HepG2 (cell line): ENCODE measurements around the gene SFXN2. TPM values are rescaled to one million over a fixed set of nuclear protein-coding genes. Genes with fewer than 3 reads are reported as not detected.

Source experiments
- ATAC-seq: fragments of 200-7000 bp; cut with Tn5 transposase; 3 replicates; pipeline ENCODE4 v1.9.1; 2020; ENCODE audit warnings: mild to moderate bottlenecking, moderate library complexity
- BruUV-seq: library from RNA; stranded (reverse); fragments of 400-500 nt; replicated peaks from 2 replicates; lab custom pipeline; 2021; lab: Mats Ljungman, UMichigan
- CTCF ChIA-PET: fragments of 300-600 bp; formaldehyde crosslinking; extraction: SDS; loops from one replicate; lab custom pipeline; 2021; ENCODE audit warnings: low total read pairs, inconsistent platforms, low intra/inter-chr PET ratio; lab: Yijun Ruan, JAX
- POLR2A ChIA-PET: fragments of 350-600 bp; sonication (Branson Sonifier 250); formaldehyde crosslinking; loops from one replicate; lab custom pipeline; 2020; ENCODE audit warnings: antibody characterized with exemption, inconsistent platforms; lab: Yijun Ruan, JAX
- DNase-seq: peaks from one replicate; pipeline ENCODE4 v3.0.0-alpha.2; 2015; ENCODE audit warnings: low spot score
- FAIRE-seq: peaks from 3 replicates; lab custom pipeline; 2011; peaks lifted over from hg19 to GRCh38; lab: Jason Lieb, UNC
- H2AFZ ChIP-seq: one replicate; pipeline ENCODE4 v1.6.1; 2011; ENCODE audit warnings: low read length, inconsistent platforms
- H3K27ac ChIP-seq: fragments of 300-600 bp; 3 replicates; pipeline ENCODE4 v1.8.0; 2011; ENCODE audit warnings: mixed run types, mild to moderate bottlenecking, mixed read lengths, low read length, inconsistent platforms; ENCODE audit not compliant: insufficient read depth; ENCODE audit errors: extremely low read length
- H3K27me3 ChIP-seq, 2 experiments: fragments of 200-600 bp in 1 of 2; 2 replicates in 1 of 2; 3 replicates in 1 of 2; pipeline versions ENCODE4 v1.6.0 to v1.8.0; 2011; ENCODE audit warnings: low read length in 2 of 2, mild to moderate bottlenecking in 2 of 2, moderate library complexity in 2 of 2, inconsistent platforms in 1 of 2; ENCODE audit not compliant: insufficient read depth in 2 of 2, control insufficient read depth in 1 of 2
- H3K36me3 ChIP-seq, 2 experiments: fragments of 200-600 bp in 1 of 2; replicated peaks in 1 of 2; 2 replicates in 1 of 2; 3 replicates in 1 of 2; pipeline versions ENCODE4 v1.5.1 to v1.8.0; 2011; ENCODE audit warnings: low read length in 2 of 2, inconsistent platforms in 1 of 2; ENCODE audit not compliant: insufficient read depth in 2 of 2, control insufficient read depth in 1 of 2
- H3K4me1 ChIP-seq: 2 replicates; pipeline ENCODE4 v1.5.1; 2012; ENCODE audit warnings: low read length, inconsistent platforms; ENCODE audit not compliant: insufficient read depth
- H3K4me2 ChIP-seq: 2 replicates; pipeline ENCODE4 v1.6.0; 2011; ENCODE audit warnings: low read depth, low read length, inconsistent platforms
- H3K4me3 ChIP-seq, 3 experiments: fragments of 200-600 bp in 1 of 3; sonication (generic), shearing (Covaris generic) in 1 of 3; replicated peaks in 1 of 3; 2 replicates each; pipeline ENCODE4 v1.5.1; 2011 to 2016; ENCODE audit warnings: low read length in 3 of 3, inconsistent platforms in 2 of 3, low read depth in 2 of 3, mild to moderate bottlenecking in 2 of 3, control low read depth in 1 of 3, mixed read lengths in 1 of 3; ENCODE audit not compliant: insufficient read depth in 1 of 3
- H3K79me2 ChIP-seq: one replicate; pipeline ENCODE4 v1.6.1; 2011; ENCODE audit warnings: low read length, inconsistent platforms; ENCODE audit not compliant: insufficient read depth
- H3K9ac ChIP-seq: 2 replicates; pipeline ENCODE4 v1.6.0; 2011; ENCODE audit warnings: mild to moderate bottlenecking, low read depth, low read length, inconsistent platforms; ENCODE audit not compliant: insufficient read depth
- H3K9me3 ChIP-seq: 2 replicates; pipeline ENCODE4 v1.5.1; 2012; ENCODE audit warnings: mild to moderate bottlenecking, low read length
- H4K20me1 ChIP-seq: 2 replicates; pipeline ENCODE4 v1.6.0; 2011; ENCODE audit warnings: inconsistent platforms, mild to moderate bottlenecking, low read length, moderate library complexity; ENCODE audit not compliant: insufficient read depth
- DNMT3B ChIP-seq: conservative IDR thresholded peaks from 2 replicates; pipeline ENCODE4 v1.6.1; 2016; ENCODE audit warnings: missing biosample characterization, control low read depth
- GABPB1 ChIP-seq: IDR thresholded peaks from 2 replicates; pipeline ENCODE4 v1.6.1; 2016; ENCODE audit warnings: mild to moderate bottlenecking, missing genetic modification reagents, moderate library complexity, missing compliant biosample characterization
- GFI1 ChIP-seq: sonication (generic); formaldehyde crosslinking; IDR thresholded peaks from 2 replicates; pipeline ENCODE4 v1.5.0; 2020; ENCODE audit warnings: missing genetic modification reagents, mild to moderate bottlenecking, borderline replicate concordance
- KDM5A ChIP-seq: fragments of 200-600 bp; sonication (generic); IDR thresholded peaks from 2 replicates; pipeline ENCODE4 v1.7.0; 2018; ENCODE audit warnings: antibody characterized with exemption, mild to moderate bottlenecking, low read length, borderline replicate concordance
- MEF2D ChIP-seq: sonication (generic); formaldehyde crosslinking; IDR thresholded peaks from 2 replicates; pipeline ENCODE4 v1.5.1; 2020; ENCODE audit warnings: mild to moderate bottlenecking, missing genetic modification reagents
- NFYB ChIP-seq: sonication (generic); formaldehyde crosslinking; IDR thresholded peaks from 2 replicates; pipeline ENCODE4 v1.4.0; 2020; ENCODE audit warnings: missing genetic modification reagents
- PHF21A ChIP-seq: sonication (generic); formaldehyde crosslinking; IDR thresholded peaks from 2 replicates; pipeline ENCODE4 v1.5.0; 2020; ENCODE audit warnings: mild to moderate bottlenecking, missing genetic modification reagents
- SP1 ChIP-seq, 2 experiments: fragments of 450-650 bp in 1 of 2; sonication (generic) in 1 of 2; formaldehyde crosslinking in 1 of 2; IDR thresholded peaks; 2 replicates each; pipeline versions ENCODE4 v1.4.0 to v1.6.1; 2016 to 2020; ENCODE audit warnings: missing genetic modification reagents in 1 of 2
- ZBTB34 ChIP-seq: sonication (generic); formaldehyde crosslinking; IDR thresholded peaks from 2 replicates; pipeline ENCODE4 v1.8.0; 2022; ENCODE audit warnings: mild to moderate bottlenecking, missing genetic modification reagents
- ZFY ChIP-seq: sonication (generic); formaldehyde crosslinking; IDR thresholded peaks from 2 replicates; pipeline ENCODE4 v1.4.0; 2020; ENCODE audit warnings: missing genetic modification reagents
- ZKSCAN1 ChIP-seq: fragments of 150-350 bp; IDR thresholded peaks from 2 replicates; pipeline ENCODE4 v1.6.1; 2014; ENCODE audit warnings: low read length
- ZNF281 ChIP-seq: sonication (generic); formaldehyde crosslinking; IDR thresholded peaks from 2 replicates; pipeline ENCODE4 v1.4.0; 2020; ENCODE audit warnings: missing genetic modification reagents, borderline replicate concordance
- ZNF317 ChIP-seq: sonication (generic); formaldehyde crosslinking; IDR thresholded peaks from 2 replicates; pipeline ENCODE4 v1.5.0; 2020; ENCODE audit warnings: mild to moderate bottlenecking, missing genetic modification reagents
- ZNF331 ChIP-seq: sonication (generic); formaldehyde crosslinking; IDR thresholded peaks from 2 replicates; pipeline ENCODE4 v1.4.0; 2020; ENCODE audit warnings: missing genetic modification reagents
- ZNF746 ChIP-seq: sonication (generic); formaldehyde crosslinking; IDR thresholded peaks from 2 replicates; pipeline ENCODE4 v1.8.0; 2022; ENCODE audit warnings: mild to moderate bottlenecking, missing genetic modification reagents
- ZNF772 ChIP-seq: sonication (generic); formaldehyde crosslinking; IDR thresholded peaks from 2 replicates; pipeline ENCODE4 v1.5.0; 2020; ENCODE audit warnings: mild to moderate bottlenecking, missing genetic modification reagents
- WGBS: methylation state at CpG from one replicate; pipeline ENCODE4 v1.1.6; 2017; ENCODE audit warnings: low lambda C conversion rate; 5-methylcytosine and 5-hydroxymethylcytosine counted together
- in situ Hi-C: cut with HindIII; loops from 2 replicates; pipeline ENCODE4 v1.10.0; 2017; ENCODE audit warnings: low pct_unique_long_range_greater_than_20kb; ENCODE audit not compliant: extremely low pct_ligation_motif_present
- intact Hi-C: fragments of 100-400 bp; cut with micrococcal nuclease; formaldehyde crosslinking; loops from one replicate; pipeline ENCODE4 v1.10.0; 2022; ENCODE audit not compliant: unreplicated experiment
- polyA plus RNA-seq, 8 experiments: library from polyadenylated mRNA; depleted of rRNA in 3 of 8; stranded (reverse) in 7 of 8; unstranded in 1 of 8; fragments of >200 nt; fragmentation: Illumina TruSeq in 4 of 8; extraction: Trizol in 4 of 8; gene quantifications; 2 replicates each; pipeline versions ENCODE4 v1.2.1 to v1.2.3, GENCODE V29; 2011 to 2016; ENCODE audit warnings: low read depth in 4 of 8, missing spikeins in 1 of 8, mixed read lengths in 1 of 8; ENCODE audit not compliant: insufficient read depth in 1 of 8
- total RNA-seq, 5 experiments: library from RNA; depleted of rRNA; stranded (reverse); fragments of >200 nt; fragmentation: Illumina TruSeq; extraction: Trizol; gene quantifications; 2 replicates each; pipeline ENCODE4 v1.2.3, GENCODE V29; 2016; ENCODE audit warnings: low read depth in 1 of 5
- TF ChIP-seq, protein P1 (sequence below): sonication (generic); formaldehyde crosslinking; conservative IDR thresholded peaks from 2 replicates; pipeline ENCODE4 v1.4.0; 2020; ENCODE audit warnings: missing genetic modification reagents

SFXN2 gene
- total and polyA plus RNA-seq, 2 of the 13 experiments (the other 11 are each of a cell fraction or from before 2014, with no cell fraction given), result 12.8 to 21.1 TPM

DNA sequence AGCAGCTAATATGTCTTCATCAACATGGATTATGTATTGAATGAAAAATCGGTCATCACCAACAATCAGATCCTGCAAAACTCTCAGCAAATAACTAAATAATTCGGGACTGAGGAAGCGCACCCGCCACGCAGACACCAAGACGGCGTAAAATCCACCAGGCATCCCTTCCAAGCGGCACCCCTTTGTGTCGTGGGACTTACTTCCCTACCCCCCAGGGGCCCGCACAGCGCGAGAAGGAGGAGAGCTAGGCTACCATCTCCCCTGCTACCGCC, 960 bp upstream of the SFXN2 start (continued):
- 0 out of 2 replicates have a peak, but pooled peaks have one; percentile 32 for TF ChIP-seq ZBTB34 (CRISPR knock-in tag)
- peak; percentile 14; the same call in 1 of the 2 replicates for TF ChIP-seq ZNF281
- peak; percentile 45; the same call in 1 of the 2 replicates for TF ChIP-seq GFI1 (CRISPR knock-in tag)
- TF ChIP-seq ZKSCAN1, result 0 out of 2 replicates have a peak, but pooled peaks have one; percentile 18
- 0 out of 2 replicates have a peak, but pooled peaks have one; percentile 10 for TF ChIP-seq ZNF331

GRCh38 chr10:102713814-102714620, 419 bp upstream of the SFXN2 start, which contains the start of gene ARL3:
TSS of gene ARL3 (minus strand) at chr10:102714397. CDS start at chr10:102714275, 122 bp downstream.
- intact Hi-C loops (loop anchor here (2.0 to 10.0 kb wide), 4 partner anchors 29 to 341 kb away; partner anchors contain the start of gene WBP1L), in situ Hi-C loops (loop anchor here (5.0 kb wide), 1 partner anchor 37 kb away; no protein-coding TSS in a partner anchor)
- ATAC-seq (peak; percentile 92), FAIRE-seq (peak; percentile 51), DNase-seq (peak; percentile 95)
- Histone ChIP-seq H3K4me3 (peak within 1 kb of the TSS; percentile 90 to 96 (median 91)), H3K4me2 (peak within 1 kb of the TSS; percentile 96), H3K9ac (peak within 1 kb of the TSS; percentile 85), H3K27me3 (no peaks in the 10 kb centered on the region; a peak in 1 of 5 replicates), H3K79me2 (peaks cover 49% of the 10 kb centered on the region), H3K4me1 (peaks cover 77% of the 10 kb centered on the region), H3K9me3 (no peaks in the 10 kb centered on the region), H2AFZ (peak within 1 kb of the TSS; percentile 49), H4K20me1 (no peaks in the 10 kb centered on the region), H3K36me3 (no peaks in the 10 kb centered on the region), H3K27ac (peak within 1 kb of the TSS; percentile 84)
- 0% methylated on average over 16 of the region's 62 CpGs for WGBS
- no TSS peak for BruUV-seq
- ChIA-PET POLR2A (interaction anchor here (0.6 to 2.8 kb wide), 23 partner anchors 9 to 646 kb away, joined by 3 to 21 read pairs (median 4); partner anchors contain the start of genes CNNM2, NT5C2, TRIM8 and WBP1L), CTCF (no interaction called here)
- TF ChIP-seq PHF21A (CRISPR knock-in tag) (peak; percentile 54), ZNF772 (CRISPR knock-in tag) (no peak; the same call in 1 of the 2 replicates), ZFY (peak; percentile 83), SP1 (IDR thresholded peaks at IDR 0.05) (no peak), SP1 (CRISPR knock-in tag; IDR thresholded peaks at IDR 0.05) (peak; percentile 20; the same call in 1 of the 2 replicates), MEF2D (CRISPR knock-in tag) (peak; percentile 54; the same call in 1 of the 2 replicates), GABPB1 (CRISPR knock-in tag) (peak; percentile 54; the same call in 1 of the 2 replicates), ZNF746 (CRISPR knock-in tag) (peak; percentile 59; the same call in 1 of the 2 replicates), ZNF317 (CRISPR knock-in tag) (0 out of 2 replicates have a peak, but pooled peaks have one; percentile 44), KDM5A (peak; percentile 25; the same call in 1 of the 2 replicates), DNMT3B (no peak; the same call in 1 of the 2 replicates), NFYB (CRISPR knock-in tag) (peak; percentile 81)
- TF ChIP-seq, protein P1, sequence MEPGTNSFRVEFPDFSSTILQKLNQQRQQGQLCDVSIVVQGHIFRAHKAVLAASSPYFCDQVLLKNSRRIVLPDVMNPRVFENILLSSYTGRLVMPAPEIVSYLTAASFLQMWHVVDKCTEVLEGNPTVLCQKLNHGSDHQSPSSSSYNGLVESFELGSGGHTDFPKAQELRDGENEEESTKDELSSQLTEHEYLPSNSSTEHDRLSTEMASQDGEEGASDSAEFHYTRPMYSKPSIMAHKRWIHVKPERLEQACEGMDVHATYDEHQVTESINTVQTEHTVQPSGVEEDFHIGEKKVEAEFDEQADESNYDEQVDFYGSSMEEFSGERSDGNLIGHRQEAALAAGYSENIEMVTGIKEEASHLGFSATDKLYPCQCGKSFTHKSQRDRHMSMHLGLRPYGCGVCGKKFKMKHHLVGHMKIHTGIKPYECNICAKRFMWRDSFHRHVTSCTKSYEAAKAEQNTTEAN (CRISPR knock-in tag), result peak; percentile 21; the same call in 1 of the 2 replicates
